Small intestine (tissue), 7 donors: ENCODE data around the gene RNF145. TPM values are rescaled to one million over a fixed set of nuclear protein-coding genes. Genes with fewer than 3 reads are reported as not detected.
"Not testable (repeated sequence)": the region's sequence is repeated elsewhere in the genome, so short reads cannot be mapped to it uniquely, and the experiment has no call there.

Experiments
- DNase-seq, 2 donors: peaks; one replicate each; pipeline versions ENCODE4 v3.0.0 to v3.0.0-alpha.2; 2013
- FAIRE-seq: peaks from 2 replicates; lab custom pipeline; 2012; peaks lifted over from hg19 to GRCh38; lab: Jason Lieb, UNC
- H3K27ac ChIP-seq, 3 donors: one replicate each; pipeline ENCODE4 v1.5.1; 2013; ENCODE audit warnings: low read length in 2 of 3, mild to moderate bottlenecking in 2 of 3, control low read depth in 1 of 3, inconsistent platforms in 1 of 3, low read depth in 1 of 3, moderate library complexity in 1 of 3
- H3K27me3 ChIP-seq, 3 donors: one replicate each; pipeline ENCODE4 v1.6.1; 2013; ENCODE audit warnings: low read length in 3 of 3, inconsistent platforms in 1 of 3; ENCODE audit not compliant: control insufficient read depth in 3 of 3, insufficient read depth in 3 of 3
- H3K36me3 ChIP-seq, 3 donors: one replicate each; pipeline ENCODE4 v1.6.1; 2013; ENCODE audit warnings: low read length in 3 of 3, inconsistent platforms in 1 of 3, low read depth in 1 of 3, mild to moderate bottlenecking in 1 of 3, moderate library complexity in 1 of 3; ENCODE audit not compliant: control insufficient read depth in 3 of 3, insufficient read depth in 2 of 3
- H3K4me1 ChIP-seq, 3 donors: one replicate each; pipeline ENCODE4 v1.6.1; 2013; ENCODE audit warnings: low read length in 2 of 3, inconsistent platforms in 1 of 3, low read depth in 1 of 3, mild to moderate bottlenecking in 1 of 3, moderate library complexity in 1 of 3; ENCODE audit not compliant: control insufficient read depth in 3 of 3, insufficient read depth in 2 of 3
- H3K4me3 ChIP-seq, 3 donors: one replicate each; pipeline ENCODE4 v1.5.1; 2013; ENCODE audit warnings: low read length in 3 of 3, control low read depth in 1 of 3, inconsistent platforms in 1 of 3, low read depth in 1 of 3, mild to moderate bottlenecking in 1 of 3, moderate library complexity in 1 of 3
- H3K9me3 ChIP-seq, 2 donors: one replicate each; pipeline ENCODE4 v1.6.1; 2013; ENCODE audit warnings: low read depth in 1 of 2, low read length in 1 of 2; ENCODE audit not compliant: control insufficient read depth in 2 of 2, insufficient read depth in 1 of 2
- WGBS, 3 donors: extraction: QIAGEN DNeasy Blood & Tissue Kit; methylation state at CpG; one replicate each; pipeline ENCODE4 v1.1.7; 2013; 5-methylcytosine and 5-hydroxymethylcytosine counted together
- polyA plus RNA-seq, 4 donors: library from polyadenylated mRNA; stranded (reverse) in 3 of 4; unstranded in 1 of 4; fragments of 200-250 nt in 3 of 4; fragments of 120-200 nt in 1 of 4; gene quantifications; one replicate each; pipeline versions ENCODE4 v1.2.1 to v1.2.3, GENCODE V29; 2013
- donor health status: healthy with polysubstance abuse.
- donor health status: control.
- donor health status: control.
- donor health status: Bipolar disorder and iron deficiency.
- donor health status: healthy.

The RNF145 gene
- polyA plus RNA-seq, 4 donors = 6.5 to 47.3 (median 23.1) TPM

DNA sequence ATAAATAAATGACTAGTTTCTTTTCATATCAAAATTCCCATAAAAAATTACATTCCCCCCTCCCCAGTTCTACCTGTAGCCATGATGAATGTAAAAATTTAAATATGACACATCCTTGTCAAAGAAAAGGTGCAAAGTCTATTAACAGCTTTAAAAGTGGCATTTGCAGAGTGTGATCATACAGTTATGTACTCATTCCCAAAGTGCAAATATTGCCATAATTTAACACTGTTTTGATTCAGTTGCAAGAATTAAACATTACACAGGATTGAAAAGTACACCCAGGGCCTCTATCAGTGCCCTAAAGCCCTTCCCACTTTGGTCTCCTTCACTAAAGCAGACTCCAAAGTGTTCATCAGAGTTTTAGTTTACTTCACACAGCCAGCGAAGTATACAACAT, 51.8 kb downstream of the RNF145 start:
- WGBS, 3 donors = 69 to 87% (median 84%) methylated on average over 1 of the region's 1 CpG
- FAIRE-seq (no peak), DNase-seq (no peak)
- no peaks in the 10 kb centered on the region for H3K4me1 ChIP-seq
- no peaks in the 10 kb centered on the region for H3K27me3 ChIP-seq
- H3K4me3 ChIP-seq = no peak overlapping the region
- no peak overlapping the region for H3K27ac ChIP-seq
- peaks cover 2 to 13% (median 11%) of the 10 kb centered on the region in 3 donors for H3K36me3 ChIP-seq
- no peaks in the 10 kb centered on the region for H3K9me3 ChIP-seq

DNA sequence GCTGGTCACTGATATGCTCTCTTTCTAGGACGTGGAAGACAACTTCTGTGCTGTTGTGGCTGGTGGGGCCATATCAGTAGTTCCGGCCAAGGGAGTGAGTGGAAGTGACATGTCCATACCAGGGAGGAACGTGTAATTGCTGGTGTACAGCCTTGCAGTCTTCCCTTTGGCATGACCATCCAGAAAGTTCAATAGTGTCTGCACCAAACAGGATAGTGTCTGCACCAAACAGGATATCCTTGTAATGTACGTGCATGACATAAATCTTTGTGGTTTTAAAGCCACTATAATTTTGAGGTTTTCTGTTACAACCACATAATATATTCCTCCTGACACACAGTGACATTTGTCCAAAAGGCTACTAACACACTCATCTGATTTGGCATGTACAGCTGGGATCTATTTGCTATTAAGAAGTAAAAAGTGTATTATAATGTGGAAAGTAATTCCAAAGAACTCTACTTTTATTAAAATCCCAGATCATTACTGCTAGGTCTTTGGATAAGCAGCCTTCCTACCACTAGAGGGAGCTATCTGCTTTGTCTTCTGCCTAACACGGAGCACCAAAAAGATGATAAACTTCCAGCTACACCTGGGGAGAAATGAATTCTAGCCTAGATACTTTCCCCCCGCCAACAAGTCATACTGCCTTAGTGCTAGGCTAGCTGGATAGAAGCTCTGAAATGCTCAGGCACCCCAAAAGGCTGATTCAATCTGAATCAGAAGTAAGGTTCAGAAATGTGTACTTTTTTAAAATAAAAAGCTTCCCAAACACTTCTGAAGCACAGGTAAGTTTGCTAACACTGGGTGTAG, 52.7 kb downstream of the RNF145 start:
- DNase-seq = peak; percentile 70 to 77

DNA sequence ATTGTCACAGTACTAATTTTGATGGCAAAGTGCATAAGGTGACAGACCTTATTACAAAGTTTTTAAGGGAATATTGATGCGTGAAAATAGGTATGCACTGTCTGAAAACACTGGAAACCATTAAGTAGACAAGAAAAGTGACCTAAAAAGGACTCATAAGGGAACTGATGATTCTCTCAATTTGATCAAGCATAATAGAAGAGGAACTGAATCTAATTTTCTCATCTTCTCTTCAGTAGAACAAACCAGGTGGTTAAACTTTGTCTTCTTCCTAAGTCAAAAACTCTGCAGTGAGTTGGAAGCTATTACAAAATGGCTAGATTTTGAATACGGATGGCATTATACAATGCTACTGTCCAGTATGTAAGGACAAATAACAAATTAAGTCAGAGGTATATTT, 53.4 kb downstream of the RNF145 start:
- Histone ChIP-seq H3K4me3 (no peak overlapping the region), H3K27me3 (no peaks in the 10 kb centered on the region), H3K9me3 (no peaks in the 10 kb centered on the region), H3K36me3 (peaks cover 2 to 13% (median 7%) of the 10 kb centered on the region in 3 donors), H3K27ac (no peak overlapping the region), H3K4me1 (no peaks in the 10 kb centered on the region)
- DNase-seq = no peak
- 81 to 90% (median 84%) methylated on average over 2 of the region's 2 CpGs for WGBS, 3 donors
- FAIRE-seq = no peak

More for the DNA sequence above, 52.7 kb downstream of the RNF145 start:
- Histone ChIP-seq H3K27me3 (no peaks in the 10 kb centered on the region), H3K4me3 (no peak overlapping the region), H3K4me1 (no peaks in the 10 kb centered on the region), H3K27ac (no peak overlapping the region), H3K36me3 (peaks cover 2 to 13% (median 11%) of the 10 kb centered on the region in 3 donors), H3K9me3 (no peaks in the 10 kb centered on the region)
- WGBS, 3 donors = 47 to 51% (median 47%) methylated on average over 6 of the region's 6 CpGs
- no peak for FAIRE-seq

DNA sequence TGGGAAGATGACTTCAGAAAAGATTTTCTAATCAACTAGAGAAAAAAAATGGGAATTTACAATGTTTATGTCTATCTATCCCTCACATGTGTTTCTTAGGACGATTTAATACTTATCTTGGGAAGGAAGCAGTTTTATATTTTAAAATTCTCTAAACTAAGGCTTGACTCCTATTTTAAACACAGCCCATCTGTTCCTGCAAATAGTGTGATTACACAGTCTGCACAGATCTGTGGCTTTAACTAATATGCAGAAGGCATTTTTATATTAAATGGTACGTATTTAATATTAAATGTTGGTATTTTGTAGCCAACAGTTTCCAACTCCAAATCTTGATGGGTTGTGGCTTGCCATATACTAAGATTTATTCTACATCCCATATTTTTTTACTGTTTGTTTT, 56.5 kb downstream of the RNF145 start:
- no peak overlapping the region for H3K4me3 ChIP-seq
- no peaks in the 10 kb centered on the region for H3K4me1 ChIP-seq
- H3K9me3 ChIP-seq = no peaks in the 10 kb centered on the region
- H3K27ac ChIP-seq = no peak overlapping the region
- peaks cover 0 to 5% (median 1%) of the 10 kb centered on the region in 3 donors for H3K36me3 ChIP-seq
- 64 to 79% (median 74%) methylated on average over 2 of the region's 2 CpGs for WGBS, 3 donors
- no peak for DNase-seq
- H3K27me3 ChIP-seq = no peaks in the 10 kb centered on the region
- no peak for FAIRE-seq

DNA sequence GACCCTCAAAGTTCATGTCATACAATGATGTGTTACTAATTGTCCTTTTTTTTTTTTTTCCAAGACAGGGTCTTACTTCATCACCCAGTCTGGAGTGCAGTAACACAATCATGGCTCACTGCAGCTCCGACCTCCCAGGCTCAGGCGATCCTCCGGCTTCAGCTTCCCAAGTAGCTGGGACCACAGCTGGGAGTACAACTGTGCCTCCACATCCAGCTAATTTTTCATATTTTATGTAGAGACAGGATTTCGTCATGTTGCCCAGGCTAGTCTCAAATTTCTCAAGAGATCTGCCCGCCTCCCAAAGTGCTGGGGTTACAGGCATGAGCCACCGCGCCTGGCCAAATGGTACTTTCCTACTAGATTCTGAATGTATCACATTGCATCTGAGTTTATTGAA, 60.3 kb downstream of the RNF145 start:
- H3K27me3 ChIP-seq = peaks cover 0 to 3% (median 0%) of the 10 kb centered on the region in 3 donors
- no peak for FAIRE-seq
- 89 to 92% (median 92%) methylated on average over 7 of the region's 7 CpGs for WGBS, 3 donors

DNA sequence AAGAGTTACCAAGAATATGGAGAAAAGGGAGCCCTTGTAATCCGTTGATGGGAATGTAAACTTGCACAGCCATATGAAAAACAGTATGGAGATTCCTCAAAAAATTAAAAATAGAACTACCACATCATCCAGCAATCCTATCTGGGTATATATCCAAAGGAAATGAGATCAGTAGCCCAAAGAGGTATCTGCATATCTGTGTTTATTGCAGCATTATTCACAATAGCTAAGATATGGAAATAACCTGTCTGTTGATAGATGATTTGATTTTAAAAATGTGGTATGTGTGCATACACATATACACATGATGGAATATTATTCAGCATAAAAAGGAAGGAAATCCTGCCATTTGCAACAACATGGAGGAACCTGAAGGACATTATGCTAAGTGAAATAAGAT, 61.4 kb downstream of the RNF145 start:
- H3K4me1 ChIP-seq = no peaks in the 10 kb centered on the region
- DNase-seq (no peak), FAIRE-seq (no peak)
- H3K27ac ChIP-seq = no peak overlapping the region
- WGBS, 3 donors = 50 to 74% (median 69%) methylated on average over 1 of the region's 1 CpG
- no peaks in the 10 kb centered on the region for H3K36me3 ChIP-seq
- peaks cover 0 to 3% (median 0%) of the 10 kb centered on the region in 3 donors for H3K27me3 ChIP-seq
- H3K4me3 ChIP-seq = no peak overlapping the region
- H3K9me3 ChIP-seq = no peaks in the 10 kb centered on the region

More for the DNA sequence above, 60.3 kb downstream of the RNF145 start:
- Histone ChIP-seq H3K27ac (no peak overlapping the region), H3K9me3 (no peaks in the 10 kb centered on the region), H3K4me3 (no peak overlapping the region), H3K4me1 (no peaks in the 10 kb centered on the region), H3K36me3 (no peaks in the 10 kb centered on the region)
- no peak for DNase-seq

DNA sequence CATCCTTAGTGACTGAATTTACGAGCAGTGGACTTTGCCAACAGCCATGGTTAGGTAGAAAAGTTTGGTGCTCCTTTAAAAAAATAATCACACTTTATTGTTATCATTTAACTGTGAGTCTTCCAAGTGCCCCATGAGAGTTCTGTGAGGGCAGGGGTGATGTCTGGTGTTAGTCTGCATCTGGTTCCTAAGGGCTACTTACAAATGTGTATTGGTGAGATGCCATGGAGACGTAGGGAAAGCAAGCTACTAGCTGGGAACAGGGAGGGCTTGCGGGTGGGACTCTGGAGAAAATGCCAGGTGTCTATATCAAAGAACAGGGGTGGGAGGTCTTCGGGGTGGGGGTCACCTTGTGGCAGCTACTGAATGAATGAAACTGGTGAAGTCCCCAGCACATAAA, 62.5 kb downstream of the RNF145 start:
- FAIRE-seq = no peak

DNA sequence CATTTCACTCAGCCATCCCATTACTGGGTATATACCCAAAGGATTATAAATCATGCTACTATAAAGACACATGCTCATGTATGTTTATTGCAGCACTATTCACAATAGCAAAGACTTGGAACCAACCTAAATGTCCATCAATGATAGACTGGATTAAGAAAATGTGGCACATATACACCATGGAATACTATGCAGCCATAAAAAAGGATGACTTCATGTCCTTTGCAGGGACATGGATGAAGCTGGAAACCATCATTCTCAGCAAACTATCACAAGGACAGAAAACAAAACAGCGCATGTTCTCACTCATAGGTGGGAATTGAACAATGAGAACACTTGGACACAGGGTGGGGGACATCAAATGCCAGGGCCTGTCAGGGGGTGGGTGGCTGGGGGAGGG, 64.2 kb downstream of the RNF145 start:
- H3K9me3 ChIP-seq, DNase-seq, H3K4me3 ChIP-seq, FAIRE-seq, H3K36me3 ChIP-seq, H3K4me1 ChIP-seq, H3K27ac ChIP-seq, H3K27me3 ChIP-seq: not testable (repeated sequence)
- 93 to 96% (median 95%) methylated on average over 1 of the region's 1 CpG for WGBS, 3 donors

More for the DNA sequence above, 62.5 kb downstream of the RNF145 start:
- H3K27me3 ChIP-seq = peaks cover 0 to 3% (median 0%) of the 10 kb centered on the region in 3 donors
- H3K36me3 ChIP-seq = no peaks in the 10 kb centered on the region
- no peaks in the 10 kb centered on the region for H3K9me3 ChIP-seq
- no peak overlapping the region for H3K4me3 ChIP-seq
- DNase-seq = no peak
- no peaks in the 10 kb centered on the region for H3K4me1 ChIP-seq
- H3K27ac ChIP-seq = no peak overlapping the region
- 39 to 66% (median 50%) methylated on average over 4 of the region's 4 CpGs for WGBS, 3 donors
